ENCODE data around the gene FXR2.

The FXR2 gene

DNA sequence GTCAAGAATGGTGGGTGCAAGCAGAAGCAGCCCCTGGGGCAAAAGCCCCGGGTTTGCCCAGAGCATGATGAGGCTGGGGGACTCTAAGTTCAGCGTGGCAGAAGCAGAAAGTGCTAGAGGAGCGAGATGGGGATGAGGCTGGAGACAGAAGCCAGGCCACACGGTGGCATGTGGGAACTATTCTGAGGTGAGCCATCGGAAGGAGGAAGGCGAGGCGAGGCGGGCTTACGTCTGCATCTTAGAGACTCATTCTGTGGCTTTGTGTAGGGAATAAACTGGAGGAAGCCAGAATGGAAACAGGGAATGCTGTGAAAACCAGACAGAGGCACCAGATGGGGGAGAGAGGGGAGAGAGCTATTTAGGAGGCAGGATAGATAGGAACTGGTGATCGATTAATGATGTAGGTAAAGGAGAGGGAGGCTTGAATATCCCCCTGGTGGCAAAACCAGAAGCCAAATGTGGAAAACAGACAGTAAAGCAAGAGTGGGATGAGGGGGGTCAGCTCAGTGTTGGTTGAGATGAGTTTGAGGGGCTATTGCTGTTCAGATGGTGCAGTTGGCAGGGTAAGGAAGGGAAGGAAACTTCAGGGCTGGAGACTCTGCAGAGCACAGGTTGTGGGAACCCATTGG lies 59.3 kb downstream of the FXR2 start:
- TF ChIP-seq TAF1 (IDR thresholded peaks at IDR 0.05; ENCODE audit: borderline replicate concordance, insufficient read depth, low read length) = no peak
- no peak for TF ChIP-seq POLR2AphosphoS5 (IDR thresholded peaks at IDR 0.05; ENCODE audit: low read depth, low read length)
- no peak for TF ChIP-seq REST (IDR thresholded peaks at IDR 0.05; ENCODE audit: insufficient read depth in 1 of 2, low read depth in 2 of 2, low read length in 2 of 2)
- no peak for TF ChIP-seq SIN3A (IDR thresholded peaks at IDR 0.05; ENCODE audit: borderline replicate concordance, insufficient read depth, low read length)
- no peak for TF ChIP-seq FOXP2 (optimal IDR thresholded peaks at IDR 0.05; ENCODE audit: borderline replicate concordance, extremely low read depth, extremely low read length, insufficient read depth)

DNA sequence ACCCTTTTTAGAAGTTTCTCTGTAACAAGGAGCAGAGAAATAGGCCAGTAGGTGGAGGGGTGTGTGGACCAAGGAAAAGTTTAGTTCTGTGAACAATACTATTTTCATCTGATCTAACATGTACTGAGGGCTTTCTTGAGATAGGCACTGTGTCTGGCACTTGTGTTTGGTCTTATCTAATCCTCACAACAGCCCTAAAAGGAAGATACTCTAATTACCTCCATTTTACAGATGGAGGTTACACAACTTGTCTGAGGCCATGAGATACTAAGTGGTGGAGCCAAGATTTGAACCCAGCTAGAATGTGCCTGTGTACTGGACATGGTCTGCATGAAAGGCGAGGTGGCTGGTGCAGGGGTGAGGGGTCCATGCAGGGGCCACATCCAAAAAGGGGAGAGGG lies 61.3 kb downstream of the FXR2 start:
- TF ChIP-seq REST (IDR thresholded peaks at IDR 0.05; ENCODE audit: insufficient read depth in 1 of 2, low read depth in 2 of 2, low read length in 2 of 2) (no peak), FOXP2 (optimal IDR thresholded peaks at IDR 0.05; ENCODE audit: borderline replicate concordance, extremely low read depth, extremely low read length, insufficient read depth) (no peak), SIN3A (IDR thresholded peaks at IDR 0.05; ENCODE audit: borderline replicate concordance, insufficient read depth, low read length) (no peak)

- TF ChIP-seq TAF1 (IDR thresholded peaks at IDR 0.05; ENCODE audit: borderline replicate concordance, insufficient read depth, low read length) (no peak), FOXP2 (optimal IDR thresholded peaks at IDR 0.05; ENCODE audit: borderline replicate concordance, extremely low read depth, extremely low read length, insufficient read depth) (no peak), POLR2AphosphoS5 (IDR thresholded peaks at IDR 0.05; ENCODE audit: low read depth, low read length) (no peak), SIN3A (IDR thresholded peaks at IDR 0.05; ENCODE audit: borderline replicate concordance, insufficient read depth, low read length) (no peak), REST (IDR thresholded peaks at IDR 0.05; ENCODE audit: insufficient read depth in 1 of 2, low read depth in 2 of 2, low read length in 2 of 2) (no peak)
Measured at GRCh38 chr17:7552621-7553051, 62.1 kb downstream of the FXR2 start.

DNA sequence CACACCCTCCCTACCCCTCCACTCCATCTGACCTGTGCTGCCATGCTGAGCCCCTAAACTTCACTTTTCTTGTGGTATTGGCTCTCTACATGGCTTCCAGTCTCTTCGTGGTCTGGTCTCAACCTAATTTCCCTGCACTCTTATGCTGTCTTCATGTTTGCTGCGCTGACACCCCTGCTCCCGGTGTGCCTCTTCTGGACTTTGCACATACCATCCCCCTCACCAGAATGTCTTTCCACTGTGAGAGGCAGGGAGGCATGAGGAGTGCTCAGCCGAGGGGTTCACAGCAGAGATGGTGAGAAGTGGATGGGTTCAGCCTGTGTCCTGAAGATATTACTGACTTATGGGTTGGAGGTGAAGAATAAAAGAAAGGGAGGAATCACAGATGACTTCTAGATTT lies 63.3 kb downstream of the FXR2 start:
- no peak for TF ChIP-seq FOXP2 (optimal IDR thresholded peaks at IDR 0.05; ENCODE audit: borderline replicate concordance, extremely low read depth, extremely low read length, insufficient read depth)

GRCh38 chr17:7550344-7550743 lies 64.4 kb downstream of the FXR2 start:
- no peak for TF ChIP-seq REST (IDR thresholded peaks at IDR 0.05; ENCODE audit: insufficient read depth in 1 of 2, low read depth in 2 of 2, low read length in 2 of 2)
